Kidney (tissue), 14 donors: ENCODE data around the gene P3H2. TPM values are rescaled to one million over a fixed set of nuclear protein-coding genes. Genes with fewer than 3 reads are reported as not detected.

Source experiments
- DNase-seq, 5 donors: peaks; one replicate each; pipeline ENCODE4 v3.0.0-alpha.2; 2013 to 2020
- FAIRE-seq: peaks from 2 replicates; lab custom pipeline; 2012; peaks lifted over from hg19 to GRCh38; lab: Jason Lieb, UNC
- H3K27ac ChIP-seq, 2 donors: one replicate each; pipeline ENCODE4 v1.7.0; 2013; ENCODE audit warnings: low read depth in 2 of 2, low read length in 2 of 2, inconsistent platforms in 1 of 2
- H3K27me3 ChIP-seq: one replicate; pipeline ENCODE4 v1.7.1; 2013; ENCODE audit warnings: low read length, inconsistent platforms; ENCODE audit not compliant: control insufficient read depth, insufficient read depth
- H3K36me3 ChIP-seq, 3 donors: one replicate each; pipeline versions ENCODE4 v1.7.0 to v1.7.1; 2013; ENCODE audit warnings: low read length in 3 of 3, control low read depth in 1 of 3, inconsistent platforms in 1 of 3; ENCODE audit not compliant: insufficient read depth in 3 of 3, control insufficient read depth in 2 of 3
- H3K4me1 ChIP-seq, 3 donors: one replicate each; pipeline versions ENCODE4 v1.7.0 to v1.7.1; 2013; ENCODE audit warnings: low read length in 3 of 3, inconsistent platforms in 1 of 3, low read depth in 1 of 3; ENCODE audit not compliant: control insufficient read depth in 2 of 3, insufficient read depth in 2 of 3
- H3K4me3 ChIP-seq, 3 donors: one replicate each; pipeline versions ENCODE4 v1.7.0 to v1.8.1; 2013; ENCODE audit warnings: low read length in 3 of 3, control low read depth in 1 of 3, inconsistent platforms in 1 of 3
- H3K9ac ChIP-seq, 3 donors: one replicate each; pipeline versions ENCODE4 v1.7.0 to v1.7.1; 2013; ENCODE audit warnings: low read length in 3 of 3, control low read depth in 1 of 3, inconsistent platforms in 1 of 3
- H3K9me3 ChIP-seq, 3 donors: one replicate each; pipeline versions ENCODE4 v1.7.0 to v1.7.1; 2013; ENCODE audit warnings: low read length in 3 of 3, control low read depth in 1 of 3, inconsistent platforms in 1 of 3; ENCODE audit not compliant: control insufficient read depth in 2 of 3, insufficient read depth in 1 of 3
- intact Hi-C: fragments of 100-400 bp; cut with DNase I; formaldehyde crosslinking; loops from one replicate; pipeline ENCODE4 v1.11.1; 2022
- polyA plus RNA-seq: library from polyadenylated mRNA; stranded (reverse); fragments of 350-450 nt; fragmentation: Illumina TruSeq; extraction: RNeasy Lipid Tissue Mini Kit (QIAGEN cat#74804); gene quantifications from one replicate; pipeline ENCODE4 v1.2.3, GENCODE V29; 2014; ENCODE audit warnings: low read depth, low replicate concordance; ENCODE audit not compliant: insufficient read depth
- total RNA-seq: library from RNA; stranded (reverse); fragmentation: NEBNext Ultra II Directional; extraction: Animal tissue kit (Norgen Biotek cat#: 25700); gene quantifications from one replicate; pipeline ENCODE4 v1.2.1, GENCODE V29; 2021
- TF ChIP-seq, protein P1 (sequence below): IDR thresholded peaks from 3 replicates; pipeline ENCODE4 v1.5.1; 2012; ENCODE audit warnings: mild to moderate bottlenecking, moderate library complexity, borderline replicate concordance; ENCODE audit not compliant: insufficient read depth; ENCODE audit errors: extremely low read depth
- donor health status: control.
- donor health status: control.
- donor health status: control.
- donor health status: control.
- donor health status: control.
- donor health status: DM: yes; HTN: yes; CAD: no.
- donor health status: Normal renal cell carcinoma (clear cell type).

P3H2 gene
- total and polyA plus RNA-seq, 2 donors from 2014 or later: 57.2 to 103 TPM

DNA sequence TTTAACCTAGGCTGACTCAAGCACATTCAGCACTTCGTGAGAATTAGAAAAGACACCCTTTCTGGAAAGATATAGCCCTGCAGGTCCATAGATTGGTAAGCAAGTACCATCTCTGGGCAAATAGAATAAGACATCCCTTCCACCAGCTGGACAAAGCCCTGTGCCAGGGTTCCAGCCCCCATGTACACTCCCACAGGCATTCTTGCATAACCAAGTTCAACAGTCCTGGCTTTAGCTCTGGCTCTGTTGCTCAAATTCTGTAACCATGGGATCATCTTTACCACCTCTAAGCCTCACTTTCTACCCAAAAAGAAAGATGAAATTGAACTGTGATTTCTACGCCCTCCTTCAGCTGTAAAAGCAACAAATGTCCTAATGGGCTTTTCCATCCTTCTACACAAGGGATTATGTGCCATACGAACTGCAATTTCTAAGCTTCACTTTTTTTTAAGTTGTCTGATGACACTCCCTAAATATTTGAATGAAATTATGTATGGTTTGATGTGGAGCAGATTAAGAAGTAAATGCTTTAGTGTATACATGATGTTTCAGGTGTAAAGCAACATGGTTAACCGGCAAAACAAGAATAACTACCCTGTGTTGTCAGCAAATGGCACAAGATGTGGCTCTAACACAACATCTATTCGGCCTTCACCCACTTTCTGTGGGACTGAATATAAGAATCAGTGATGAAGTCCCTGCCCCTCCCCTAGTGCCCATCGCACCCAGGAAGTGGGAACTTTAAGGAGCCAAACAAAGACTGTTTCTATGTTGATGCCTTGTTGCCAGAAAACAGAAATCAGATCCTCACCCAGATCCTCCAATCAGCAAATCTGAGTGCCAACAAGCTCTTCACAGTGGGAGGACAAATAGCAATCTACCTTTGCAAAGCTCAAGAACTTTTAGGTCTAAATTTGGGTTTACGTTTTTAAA is 165.7 kb downstream of the P3H2 start:
- intact Hi-C loops: no loop called here
- no peak for DNase-seq
- Histone ChIP-seq H3K9me3 (no peaks in the 10 kb centered on the region), H3K4me3 (no peak overlapping the region), H3K4me1 (no peaks in the 10 kb centered on the region), H3K36me3 (peaks cover 0 to 8% (median 2%) of the 10 kb centered on the region in 3 donors), H3K27me3 (no peaks in the 10 kb centered on the region), H3K27ac (no peak overlapping the region), H3K9ac (no peak overlapping the region)
- TF ChIP-seq, protein P1, sequence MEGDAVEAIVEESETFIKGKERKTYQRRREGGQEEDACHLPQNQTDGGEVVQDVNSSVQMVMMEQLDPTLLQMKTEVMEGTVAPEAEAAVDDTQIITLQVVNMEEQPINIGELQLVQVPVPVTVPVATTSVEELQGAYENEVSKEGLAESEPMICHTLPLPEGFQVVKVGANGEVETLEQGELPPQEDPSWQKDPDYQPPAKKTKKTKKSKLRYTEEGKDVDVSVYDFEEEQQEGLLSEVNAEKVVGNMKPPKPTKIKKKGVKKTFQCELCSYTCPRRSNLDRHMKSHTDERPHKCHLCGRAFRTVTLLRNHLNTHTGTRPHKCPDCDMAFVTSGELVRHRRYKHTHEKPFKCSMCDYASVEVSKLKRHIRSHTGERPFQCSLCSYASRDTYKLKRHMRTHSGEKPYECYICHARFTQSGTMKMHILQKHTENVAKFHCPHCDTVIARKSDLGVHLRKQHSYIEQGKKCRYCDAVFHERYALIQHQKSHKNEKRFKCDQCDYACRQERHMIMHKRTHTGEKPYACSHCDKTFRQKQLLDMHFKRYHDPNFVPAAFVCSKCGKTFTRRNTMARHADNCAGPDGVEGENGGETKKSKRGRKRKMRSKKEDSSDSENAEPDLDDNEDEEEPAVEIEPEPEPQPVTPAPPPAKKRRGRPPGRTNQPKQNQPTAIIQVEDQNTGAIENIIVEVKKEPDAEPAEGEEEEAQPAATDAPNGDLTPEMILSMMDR: no peak
- no peak for FAIRE-seq

DNA sequence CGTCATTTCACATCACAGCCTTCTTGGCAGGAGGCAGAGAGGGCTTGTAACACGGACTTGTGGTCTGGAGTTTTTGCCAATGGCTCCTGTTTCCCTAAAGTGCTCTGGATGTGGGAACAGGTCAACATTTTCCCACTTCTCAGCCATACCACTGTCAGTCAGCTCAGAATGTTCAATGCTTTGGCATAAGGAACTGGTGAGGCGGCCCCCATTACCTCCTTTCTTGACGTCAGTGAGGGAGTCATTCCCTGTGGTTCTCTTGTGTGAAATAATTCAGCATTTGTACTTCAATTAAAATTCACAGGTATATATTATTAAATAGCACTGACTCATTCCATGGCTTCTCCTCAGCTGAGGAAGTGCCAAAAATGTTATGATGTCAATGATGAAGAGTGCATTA is 167.1 kb downstream of the P3H2 start:
- Histone ChIP-seq H3K9ac (no peak overlapping the region), H3K27ac (no peak overlapping the region), H3K4me1 (no peaks in the 10 kb centered on the region), H3K4me3 (no peak overlapping the region), H3K36me3 (peaks cover 0 to 8% (median 2%) of the 10 kb centered on the region in 3 donors), H3K27me3 (no peaks in the 10 kb centered on the region), H3K9me3 (no peaks in the 10 kb centered on the region)
- DNase-seq (no peak), FAIRE-seq (no peak)
- intact Hi-C loops: no loop called here
- TF ChIP-seq, protein P1: no peak

DNA sequence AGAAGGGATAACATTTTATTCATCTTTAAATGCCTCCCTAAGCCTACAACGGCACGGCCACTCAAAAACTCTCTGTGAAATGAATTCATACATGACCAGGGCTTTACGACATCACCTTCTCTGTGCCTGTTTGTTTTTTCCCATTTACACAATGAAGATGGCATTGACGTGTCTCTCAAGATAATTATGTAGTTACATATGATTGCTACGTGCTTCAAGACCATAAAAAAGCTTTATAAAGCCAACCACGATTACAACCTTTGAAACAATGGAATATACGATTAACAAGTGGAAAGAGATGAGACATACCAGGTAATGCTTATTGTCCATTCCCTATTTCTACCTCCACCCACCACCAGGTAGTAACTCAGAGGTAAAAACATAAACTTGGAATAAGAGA is 168.4 kb downstream of the P3H2 start:
- no peak for FAIRE-seq
- no peak overlapping the region for H3K9ac ChIP-seq
- TF ChIP-seq, protein P1: no peak
- H3K36me3 ChIP-seq: peaks cover 0 to 5% (median 2%) of the 10 kb centered on the region in 3 donors
- H3K4me1 ChIP-seq: no peaks in the 10 kb centered on the region
- intact Hi-C loops: no loop called here
- H3K4me3 ChIP-seq: no peak overlapping the region
- no peak overlapping the region for H3K27ac ChIP-seq
- no peaks in the 10 kb centered on the region for H3K9me3 ChIP-seq
- no peaks in the 10 kb centered on the region for H3K27me3 ChIP-seq
- no peak for DNase-seq
